ENCODE results near the gene EPHA6.

DNA sequence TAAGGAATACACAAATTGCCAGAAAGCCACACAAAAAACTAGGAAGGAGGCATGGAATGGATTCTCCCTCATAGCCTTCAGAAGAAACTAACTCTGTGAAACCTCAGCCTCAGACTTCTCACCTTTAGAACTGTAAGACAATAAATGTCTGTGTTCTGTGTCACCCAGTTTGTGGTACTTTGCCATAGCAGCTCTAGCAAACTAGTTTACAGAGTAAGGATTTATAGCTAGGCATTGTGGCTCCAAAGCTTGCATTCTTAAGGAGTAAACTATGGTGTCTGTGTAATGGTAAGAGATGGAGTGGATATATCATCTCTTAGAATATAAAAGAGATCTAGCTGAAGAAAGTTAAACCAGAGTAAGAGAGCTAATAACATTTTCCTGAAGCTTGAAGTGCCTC is 18.9 kb downstream of the EPHA6 start:
- no peak for TF ChIP-seq CTCF (IDR thresholded peaks at IDR 0.05)
- no peak for TF ChIP-seq EZH2 (IDR thresholded peaks at IDR 0.05)

All from neural progenitor cell (in vitro differentiated cells).